Stimulated activated CD4-positive, alpha-beta T cell treated with anti-CD3 and anti-CD28 coated beads, Interleukin-4, amount 100 ng/mL, for 48 hours (primary cell): Measurements from ENCODE around the gene MED12L.

Source experiments
- DNase-seq, 2 donors: peaks; one replicate each; pipeline ENCODE4 v3.0.0-alpha.2; 2020; ENCODE audit warnings: low read depth in 2 of 2

The MED12L gene

DNA sequence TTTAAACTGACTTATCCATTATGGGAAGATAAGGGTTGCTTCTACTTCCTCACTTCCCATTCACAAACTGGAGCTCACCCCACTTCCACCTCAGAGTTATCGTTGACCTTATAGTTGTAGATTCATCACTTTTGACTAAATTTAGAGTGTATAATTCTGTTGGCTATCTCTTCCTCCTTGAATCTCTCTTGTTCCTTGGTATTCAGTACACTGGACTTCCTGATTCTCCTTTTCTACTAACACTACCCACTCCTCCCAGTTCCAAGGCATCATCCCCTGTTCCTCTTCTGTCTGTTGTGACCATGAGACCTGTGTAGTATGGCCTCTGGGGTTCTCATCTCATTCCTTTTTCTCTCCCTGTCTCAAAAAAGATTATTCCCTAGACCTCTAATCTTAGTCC lies 237.0 kb downstream of the MED12L start:
- no peak for DNase-seq

DNA sequence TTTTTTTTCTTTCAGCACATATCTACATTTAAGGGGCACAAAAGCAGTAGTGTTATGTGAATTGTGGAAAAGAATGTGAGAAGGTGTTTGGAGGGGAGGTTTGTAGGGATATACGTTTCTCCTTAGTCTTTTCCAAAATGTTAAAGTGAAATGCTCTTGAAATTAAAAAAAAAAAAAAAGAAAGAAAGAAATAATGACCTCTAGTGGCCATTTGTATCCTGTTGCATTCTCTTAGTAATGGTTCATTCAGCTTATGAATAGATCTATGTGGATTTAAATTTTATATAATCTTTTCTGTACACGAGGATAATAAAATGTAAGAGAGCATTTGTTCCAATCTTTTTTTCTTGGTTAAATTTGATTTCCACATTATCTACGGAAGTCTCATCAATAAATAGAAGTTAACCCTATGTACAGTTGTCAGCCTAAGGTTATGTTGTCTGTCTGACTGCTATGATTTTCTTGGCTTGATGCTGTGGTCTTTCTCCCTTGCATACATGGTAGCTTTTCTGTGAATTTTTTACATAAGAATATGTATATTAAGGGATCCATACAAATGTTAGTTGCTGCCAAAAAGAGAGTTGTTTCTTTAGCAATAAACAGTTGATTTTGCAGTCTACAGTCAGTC lies 242.2 kb downstream of the MED12L start:
- DNase-seq, result no peak

DNA sequence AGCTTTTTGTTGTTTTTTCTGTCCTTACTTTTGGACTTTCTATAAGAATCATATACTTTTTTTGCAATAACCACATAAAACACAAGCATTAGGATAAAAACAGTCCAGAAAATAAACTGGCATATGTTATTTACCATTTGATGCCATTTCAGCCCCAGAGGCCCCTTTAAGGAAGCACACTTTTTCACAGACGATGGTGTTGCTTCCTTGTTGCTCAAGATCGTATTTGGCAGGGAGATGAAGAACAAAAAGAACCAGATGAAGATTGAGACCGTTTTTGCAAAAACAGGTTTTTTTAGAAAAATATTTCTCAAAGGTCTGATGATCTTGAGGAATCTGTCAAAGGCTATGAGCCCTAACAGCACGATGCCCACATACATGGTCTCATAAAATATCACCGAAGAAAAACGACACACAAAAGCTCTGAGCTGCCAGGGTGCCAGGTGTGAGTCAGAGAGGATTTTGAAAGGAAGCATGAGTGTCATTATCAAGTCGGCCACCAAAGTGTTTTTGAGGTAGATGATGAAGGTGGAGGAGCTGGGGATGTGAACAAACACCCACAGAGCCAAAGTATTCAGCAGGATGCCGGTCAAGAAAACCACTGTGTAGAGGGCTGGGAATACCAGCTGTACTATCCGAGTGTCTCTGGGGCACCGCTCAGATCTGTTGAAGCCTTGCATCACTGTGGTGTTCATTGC lies 243.0 kb downstream of the MED12L start:
- no peak for DNase-seq

DNA sequence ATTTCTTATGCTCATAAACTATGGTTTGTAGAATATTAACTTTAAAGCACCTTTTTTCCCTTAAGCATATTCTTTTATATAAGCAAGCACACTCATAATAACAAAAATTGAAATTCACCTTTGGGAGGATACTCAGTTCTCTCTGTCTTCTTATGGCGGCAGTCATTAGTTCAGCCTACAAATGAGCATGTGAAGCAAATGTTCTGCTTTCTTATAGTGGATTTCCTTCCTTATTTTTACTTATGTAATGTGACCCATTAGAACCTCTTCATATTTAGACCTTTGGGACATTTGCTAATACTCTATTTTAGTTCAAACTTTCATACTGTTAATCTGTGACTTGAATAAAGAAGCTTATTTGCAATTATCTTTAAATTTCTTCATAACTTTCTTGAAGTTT lies 243.9 kb downstream of the MED12L start, which contains the start of gene P2RY13:
P2RY13 (minus strand) TSS at position 187 of the 400 bp plus-strand sequence; CDS start at position 166, 21 bp downstream.
- no peak for DNase-seq

DNA sequence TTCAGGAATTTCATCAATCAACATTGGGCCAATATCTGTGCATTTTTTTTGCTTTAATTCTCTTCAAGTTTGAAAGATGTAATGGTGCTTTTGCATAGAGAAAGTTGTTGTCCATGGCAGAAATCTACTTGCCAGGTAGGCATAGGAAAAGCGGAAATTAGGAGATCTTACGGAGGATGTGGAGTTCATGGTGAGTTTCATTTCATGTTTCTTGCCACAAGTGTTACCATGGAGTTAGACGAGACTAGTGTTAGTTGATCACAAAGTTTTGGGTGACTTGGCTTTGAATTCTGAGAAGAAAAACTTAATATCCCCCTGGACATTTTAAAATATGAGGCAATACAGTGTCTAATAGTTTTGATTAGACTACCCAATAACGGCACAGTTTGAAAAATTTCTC lies 244.9 kb downstream of the MED12L start:
- DNase-seq, result no peak

DNA sequence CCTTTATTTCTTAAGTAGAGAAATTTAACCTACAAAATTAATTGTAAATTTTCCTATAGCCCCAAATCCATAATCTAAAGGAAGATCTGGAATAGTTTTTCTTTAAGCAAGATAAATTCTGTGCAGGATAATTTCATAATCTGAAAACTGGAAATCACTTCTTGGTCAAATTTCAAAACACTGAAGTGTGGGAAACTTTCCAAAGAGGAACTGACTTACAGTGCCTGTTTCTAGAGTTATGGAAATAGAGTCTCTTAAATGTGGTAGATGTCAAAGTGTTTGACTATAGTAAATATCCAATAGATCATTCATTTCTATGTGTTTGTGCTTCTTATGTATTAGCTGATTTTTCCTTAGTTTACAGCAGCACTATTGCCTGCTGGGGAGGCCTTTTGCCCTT lies 245.4 kb downstream of the MED12L start:
- DNase-seq, result no peak

DNA sequence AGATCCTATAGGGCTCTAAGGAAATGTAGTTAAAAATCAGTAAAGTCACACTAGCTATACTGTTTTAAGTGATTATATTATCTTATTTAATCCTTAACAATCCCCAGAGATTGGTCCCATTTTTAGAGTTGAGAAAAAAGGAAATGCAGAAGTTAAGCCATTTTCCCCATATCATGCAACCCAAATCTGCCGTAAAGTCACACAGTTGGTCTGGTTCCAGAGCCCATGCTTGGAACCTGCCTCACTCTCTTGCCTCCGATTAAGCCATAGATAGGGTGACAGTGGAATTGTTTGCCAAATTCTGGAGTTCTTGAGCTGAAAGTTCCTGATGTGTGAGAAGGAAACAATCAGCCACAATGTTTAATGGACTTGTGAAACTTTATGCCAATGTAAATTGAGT lies 246.2 kb downstream of the MED12L start:
- DNase-seq, result no peak

DNA sequence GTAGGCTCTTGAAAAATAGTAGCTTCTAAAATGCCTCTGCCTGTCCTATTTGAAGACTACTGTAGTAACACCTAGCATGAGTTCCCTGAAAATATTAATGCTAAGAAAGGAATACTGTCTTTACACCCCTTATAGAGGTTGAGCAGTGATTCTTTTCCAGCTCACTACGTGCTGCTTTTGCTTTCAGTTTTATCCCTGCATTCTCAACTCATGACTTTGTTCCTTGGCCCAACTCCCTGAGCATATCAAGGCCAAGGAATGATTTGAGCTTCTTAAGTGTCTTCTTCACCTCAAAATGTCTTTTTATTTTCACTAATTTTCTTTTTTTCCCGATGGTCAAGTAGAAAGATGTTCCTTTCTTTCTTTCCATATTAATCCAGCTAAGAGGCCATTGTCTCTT lies 260.4 kb downstream of the MED12L start:
- DNase-seq, result no peak

DNA sequence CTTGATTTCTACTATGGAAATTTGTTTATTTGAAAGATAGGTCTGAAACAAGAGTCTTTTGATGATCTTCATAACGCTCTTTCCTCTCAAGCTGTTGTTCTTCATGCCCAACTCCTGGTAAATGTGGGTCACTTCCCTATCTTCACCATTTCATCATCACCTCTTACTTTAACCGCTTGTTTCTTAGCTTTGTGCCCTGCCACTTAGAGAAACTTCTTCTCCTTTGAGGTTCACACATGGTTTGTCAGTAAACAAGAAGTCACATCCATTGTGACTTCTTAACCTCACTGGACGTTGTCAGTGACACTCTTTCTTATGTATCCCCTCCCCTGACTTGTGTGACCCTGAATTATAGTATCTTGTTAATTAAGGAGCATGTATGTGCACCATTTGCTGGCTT lies 260.8 kb downstream of the MED12L start:
- no peak for DNase-seq

DNA sequence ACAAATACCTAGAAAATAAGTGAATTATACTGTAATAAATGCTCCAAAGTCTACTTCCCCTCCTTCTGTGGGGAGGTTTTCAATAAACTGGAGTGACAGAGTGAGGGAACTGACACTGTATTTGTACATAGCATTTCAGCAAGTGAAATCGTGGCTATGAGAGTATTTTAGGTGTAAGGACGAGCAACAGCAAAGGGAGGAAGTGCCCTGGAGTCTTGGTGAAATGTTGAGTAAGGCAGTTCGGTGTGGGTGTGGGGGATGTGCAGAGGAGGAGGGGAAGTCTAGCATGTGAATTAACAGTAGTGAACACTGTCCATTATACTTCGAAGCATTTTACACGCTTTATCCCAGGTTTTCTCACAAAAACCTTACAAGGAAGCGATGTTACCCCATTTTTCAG lies 262.0 kb downstream of the MED12L start:
- no peak for DNase-seq

DNA sequence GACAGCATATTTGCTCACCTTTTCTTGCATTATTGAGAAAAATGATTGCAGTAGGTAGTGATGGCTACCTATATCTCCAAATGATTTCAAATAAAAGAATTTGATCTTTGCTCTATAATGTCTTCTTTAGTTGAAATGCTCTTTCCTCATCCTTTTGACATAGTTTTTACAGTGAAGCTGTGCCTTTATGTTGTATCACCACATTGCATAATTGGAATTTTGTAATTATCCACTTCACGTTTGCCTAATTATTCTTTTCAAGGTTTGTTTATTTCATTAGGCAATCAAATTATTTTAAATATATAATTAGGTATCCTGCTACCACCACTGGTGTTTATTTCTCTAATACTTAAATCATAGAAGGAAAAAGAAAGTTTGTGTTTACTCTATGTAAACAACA lies 265.2 kb downstream of the MED12L start:
- DNase-seq, result no peak

DNA sequence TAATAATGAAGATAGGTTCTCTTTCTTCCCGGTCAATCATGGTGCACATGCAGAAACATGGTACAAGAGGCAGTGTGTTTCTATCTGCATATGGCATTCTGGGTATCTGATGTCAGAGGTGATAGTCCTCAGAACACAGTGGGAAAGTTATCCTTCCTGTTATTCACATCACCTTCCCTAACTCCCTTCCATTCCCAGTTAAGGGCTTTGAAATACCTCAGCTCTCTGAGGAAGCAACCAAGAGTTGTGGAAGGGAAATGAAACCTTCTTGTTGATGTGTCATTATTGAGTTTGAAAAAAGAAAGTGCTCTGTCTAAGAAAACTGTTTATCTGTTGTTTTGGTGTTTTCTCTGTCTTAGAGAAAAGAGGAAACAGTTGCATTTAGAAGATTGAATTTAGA lies 265.8 kb downstream of the MED12L start:
- no peak for DNase-seq

DNA sequence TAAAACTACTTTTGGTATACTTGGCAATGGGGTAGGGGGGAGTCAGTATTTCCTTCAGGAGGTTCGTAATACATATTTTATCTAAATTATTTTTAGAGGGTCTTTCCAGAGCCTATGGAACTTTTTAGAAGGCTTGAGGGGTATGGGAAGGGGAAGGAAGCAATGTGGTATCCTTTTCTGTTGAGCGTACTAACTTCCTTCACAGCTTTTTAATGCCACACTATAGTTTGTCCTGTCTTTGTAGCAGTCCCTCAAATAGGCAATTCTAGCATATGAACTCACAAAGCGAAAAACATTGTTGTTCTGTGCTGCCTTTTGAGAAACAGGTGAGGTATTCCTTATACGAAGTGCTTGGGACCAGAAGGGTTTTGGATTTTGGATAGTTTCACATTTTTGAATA lies 266.2 kb downstream of the MED12L start:
- DNase-seq, result no peak

DNA sequence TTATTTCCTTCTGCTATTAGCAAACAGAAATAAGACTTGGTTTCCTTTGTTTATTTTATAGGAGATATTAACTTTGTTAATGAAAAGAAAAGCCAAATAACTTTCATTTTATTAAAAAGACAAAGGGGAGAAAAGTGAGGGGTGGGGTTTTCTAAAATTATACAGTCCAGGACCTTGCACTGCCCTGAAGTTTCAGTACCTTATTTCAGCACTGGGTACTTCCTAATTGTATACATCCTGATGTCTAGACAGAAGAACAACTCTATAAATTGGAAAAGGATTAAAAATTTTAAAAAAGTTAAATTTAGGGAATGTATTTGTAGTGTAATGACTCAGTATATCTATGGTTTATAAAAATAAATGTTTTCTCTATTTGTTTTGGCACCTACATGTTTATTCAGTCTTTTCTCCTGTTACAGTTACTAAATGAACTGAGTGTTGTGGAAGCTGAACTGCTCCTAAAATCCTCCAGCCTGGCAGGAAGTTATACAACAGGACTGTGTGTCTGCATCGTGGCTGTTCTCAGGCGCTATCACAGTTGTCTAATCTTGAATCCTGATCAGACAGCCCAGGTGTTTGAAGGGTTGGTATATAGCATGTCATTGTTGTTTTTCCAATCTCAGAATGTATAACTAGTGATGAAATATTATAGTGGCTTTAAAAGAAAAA lies 271.5 kb downstream of the MED12L start:
- no peak for DNase-seq

DNA sequence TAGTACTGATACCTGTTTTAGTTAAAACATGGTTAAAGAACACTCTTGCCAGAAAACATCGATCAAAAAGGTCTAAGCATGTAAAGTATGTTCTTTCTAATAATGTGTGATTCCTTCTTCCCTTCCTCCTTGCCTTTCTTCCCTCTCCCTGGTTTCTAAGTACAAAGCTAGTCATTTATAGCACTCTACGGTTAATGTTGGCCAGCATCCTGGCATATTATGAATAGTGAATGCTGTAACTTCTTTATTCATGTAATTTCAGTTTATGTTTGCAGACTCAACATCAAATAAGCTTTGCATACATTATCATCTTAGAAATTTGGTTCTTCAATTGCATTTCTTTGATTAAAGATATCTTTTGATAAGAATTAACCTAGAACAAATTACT lies 272.0 kb downstream of the MED12L start:
- no peak for DNase-seq

DNA sequence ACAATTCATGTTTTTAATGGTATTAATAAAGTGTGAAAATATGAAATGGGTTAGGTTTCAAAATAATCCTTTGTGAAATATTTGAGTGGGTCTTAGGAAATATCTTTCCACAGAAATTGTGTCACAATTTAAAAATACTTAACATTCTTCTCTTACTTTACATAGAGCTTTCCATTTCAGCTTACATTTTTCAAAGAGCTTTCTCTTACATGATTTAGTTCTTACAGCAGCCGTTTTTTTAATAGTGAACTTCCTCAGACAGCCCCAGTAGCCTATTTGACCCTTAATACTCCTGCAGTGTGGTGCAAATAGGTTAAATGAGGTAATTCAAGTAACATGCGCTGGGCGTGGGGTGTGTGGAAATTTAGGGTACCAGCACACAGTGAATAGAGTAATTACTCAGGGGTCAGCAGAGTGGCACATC lies 277.3 kb downstream of the MED12L start:
- DNase-seq, result no peak

DNA sequence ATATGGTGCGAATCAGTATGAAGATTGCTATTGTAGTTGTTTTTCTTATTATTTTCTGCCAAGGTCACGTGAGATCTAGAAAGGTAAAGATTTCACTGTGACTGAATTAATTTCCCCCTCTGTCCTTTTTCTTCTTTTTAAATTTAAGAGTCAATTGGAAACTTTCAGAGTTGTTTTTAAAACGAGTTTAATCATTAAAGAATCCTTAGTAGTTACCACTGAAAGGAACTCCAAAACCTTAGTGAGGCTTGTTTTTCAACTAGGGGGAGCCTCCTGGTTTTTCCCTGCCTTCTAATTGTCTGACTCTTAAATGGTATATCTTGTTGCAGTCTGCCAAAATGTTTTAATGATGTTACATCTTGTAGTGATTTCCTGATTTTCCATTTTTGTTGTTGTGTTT lies 281.5 kb downstream of the MED12L start:
- DNase-seq, result no peak

DNA sequence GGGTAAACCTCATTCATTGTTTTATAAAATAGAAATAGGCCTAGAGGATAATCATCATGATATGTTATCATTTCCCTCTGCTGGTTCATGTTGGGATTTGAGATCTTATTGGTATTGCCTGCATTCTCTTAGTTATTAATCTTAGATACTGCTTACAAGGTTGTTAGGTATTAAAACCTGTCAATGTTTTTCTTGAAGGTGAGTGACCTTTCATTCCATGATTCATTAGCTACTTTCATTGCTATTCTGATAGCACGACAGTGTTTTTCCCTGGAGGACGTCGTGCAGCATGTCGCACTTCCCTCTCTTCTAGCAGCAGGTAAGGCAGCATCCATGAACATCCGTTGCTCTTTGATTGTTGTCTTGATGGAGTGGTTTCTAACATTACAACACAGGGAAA lies 282.0 kb downstream of the MED12L start:
- DNase-seq, result no peak

DNA sequence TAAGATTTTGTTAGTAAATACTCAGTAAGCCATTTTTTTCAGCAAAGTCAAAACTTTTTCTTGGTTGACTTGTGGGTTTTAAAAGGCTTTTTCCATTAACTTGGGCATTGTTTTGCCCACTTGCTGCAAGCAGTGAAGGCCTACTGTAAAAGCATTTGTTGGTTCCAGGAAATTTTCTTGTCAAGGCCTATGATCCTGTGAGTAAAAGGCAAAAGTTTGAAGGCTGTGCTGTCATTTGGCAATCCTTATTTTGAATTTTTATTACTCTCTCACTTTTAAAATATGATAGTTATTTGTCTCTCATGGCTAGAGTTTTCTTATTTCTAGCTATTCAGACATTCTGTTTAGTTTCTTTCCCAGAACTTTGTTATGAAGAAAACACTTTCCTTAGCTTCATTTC lies 286.1 kb downstream of the MED12L start:
- no peak for DNase-seq

DNA sequence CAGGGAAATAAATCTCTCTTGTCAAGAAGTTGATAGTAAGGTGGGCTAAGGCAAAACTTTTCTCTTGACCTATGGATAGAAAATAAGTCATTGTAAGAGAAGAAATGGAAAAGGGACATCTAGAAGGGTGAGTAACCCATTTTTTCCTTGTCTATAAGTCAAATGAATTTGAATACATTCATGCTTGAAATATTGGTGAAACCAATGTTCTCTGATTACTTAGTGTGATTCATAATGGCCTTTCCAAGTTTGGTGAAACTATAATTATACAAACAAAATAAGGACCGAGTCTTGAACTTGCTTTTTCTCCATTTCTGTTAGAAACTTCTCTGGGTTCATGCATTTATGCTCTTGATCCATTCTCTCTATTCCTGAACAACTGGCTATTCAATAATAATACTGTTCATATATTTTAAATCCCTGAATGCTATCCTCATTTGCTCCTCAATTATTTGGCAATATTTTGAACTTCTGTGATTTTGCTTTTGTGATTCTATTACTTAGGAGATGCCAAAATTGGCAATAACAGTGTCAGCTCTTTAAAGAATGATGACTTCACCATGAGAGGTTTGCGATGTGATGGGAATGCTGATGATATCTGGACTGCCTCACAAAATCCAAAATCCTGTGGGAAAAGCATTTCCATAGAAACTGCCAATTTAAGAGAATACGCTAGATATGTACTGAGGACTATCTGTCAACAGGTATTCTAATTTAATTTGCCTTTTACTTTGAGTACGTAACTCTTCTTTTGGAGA lies 286.8 kb downstream of the MED12L start:
- no peak for DNase-seq

DNA sequence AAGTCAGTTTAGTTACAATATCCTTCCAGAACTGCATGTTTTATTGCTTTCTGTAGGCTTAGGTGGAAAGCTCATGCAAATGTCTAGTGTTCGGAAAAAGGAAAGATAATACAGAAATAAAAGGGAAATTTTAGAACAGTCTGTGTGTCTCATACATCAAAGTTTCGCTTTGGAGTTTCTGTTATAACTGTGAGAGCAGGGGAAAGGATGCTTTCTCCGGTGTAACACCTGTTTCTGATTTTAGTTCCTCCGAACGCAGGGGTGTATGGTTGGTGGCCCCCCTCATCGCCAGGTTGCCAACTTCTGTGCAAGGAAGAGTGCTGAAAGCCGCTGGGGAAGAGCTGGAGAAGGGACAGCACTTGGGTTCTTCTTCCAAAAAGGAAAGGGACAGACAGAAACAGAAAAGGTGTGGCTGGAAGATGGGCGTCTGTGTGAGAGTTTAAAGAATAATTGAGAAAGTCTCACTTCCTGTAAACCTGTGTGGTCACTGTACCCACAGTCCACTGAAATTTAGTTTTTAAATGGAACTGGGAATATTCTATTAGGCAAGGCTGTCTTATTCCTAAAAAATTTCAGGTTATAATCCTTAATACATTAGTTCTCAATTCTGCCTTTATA lies 292.4 kb downstream of the MED12L start:
- no peak for DNase-seq
